HG02973 (cell line): Measurements from ENCODE around the gene C16orf78.
"Not testable (repeated sequence)": the region's sequence is repeated elsewhere in the genome, so short reads cannot be mapped to it uniquely, and the experiment has no call there.

Experiments used
- ATAC-seq: cut with Tn5 transposase; IDR thresholded peaks from one replicate; pipeline ENCODE4 v1.9.1; 2021; ENCODE audit warnings: moderate library complexity; ENCODE audit not compliant: unreplicated experiment

Gene C16orf78

GRCh38 chr16:49349446-49350168 is 24.0 kb upstream of the C16orf78 start:
- no peak for ATAC-seq

GRCh38 chr16:49350265-49351095 is 23.1 kb upstream of the C16orf78 start:
- ATAC-seq: peak; percentile 50

- no peak for ATAC-seq
Observed at GRCh38 chr16:49351096-49351487, 22.5 kb upstream of the C16orf78 start.

GRCh38 chr16:49352892-49353291 is 20.7 kb upstream of the C16orf78 start:
- ATAC-seq: no peak

- no peak for ATAC-seq
Observed at GRCh38 chr16:49353680-49354079, 19.9 kb upstream of the C16orf78 start.

- ATAC-seq: no peak
Observed at GRCh38 chr16:49354101-49354500, 19.5 kb upstream of the C16orf78 start.

- no peak for ATAC-seq
Observed at GRCh38 chr16:49354991-49355390, 18.6 kb upstream of the C16orf78 start.

- no peak for ATAC-seq
Observed at GRCh38 chr16:49355933-49356665, 17.5 kb upstream of the C16orf78 start.

- no peak for ATAC-seq
Observed at GRCh38 chr16:49356728-49357488, 16.7 kb upstream of the C16orf78 start.

GRCh38 chr16:49359591-49359990 is 14.0 kb upstream of the C16orf78 start:
- no peak for ATAC-seq

- ATAC-seq: not testable (repeated sequence)
Observed at GRCh38 chr16:49361731-49362130, 11.9 kb upstream of the C16orf78 start.

GRCh38 chr16:49362230-49362629 is 11.4 kb upstream of the C16orf78 start:
- no peak for ATAC-seq

- peak; percentile 94 for ATAC-seq
Observed at GRCh38 chr16:49365711-49366509, 7.7 kb upstream of the C16orf78 start.

GRCh38 chr16:49366669-49367068 is 6.9 kb upstream of the C16orf78 start:
- no peak for ATAC-seq

GRCh38 chr16:49369651-49370611 is 3.7 kb upstream of the C16orf78 start:
- ATAC-seq: no peak

- ATAC-seq: no peak
Observed at GRCh38 chr16:49376206-49376605, 2.6 kb downstream of the C16orf78 start.

GRCh38 chr16:49377196-49377755 is 3.7 kb downstream of the C16orf78 start:
- no peak for ATAC-seq

GRCh38 chr16:49378238-49378637 is 4.6 kb downstream of the C16orf78 start:
- no peak for ATAC-seq

- no peak for ATAC-seq
Observed at GRCh38 chr16:49378816-49379215, 5.2 kb downstream of the C16orf78 start.
